A549 (cell line): Measurements from ENCODE around the gene CRYBG2.

Experiments used
- CHD2 ChIP-seq: fragments of 150-350 bp; IDR thresholded peaks from 2 replicates; pipeline ENCODE4 v1.6.1; 2014; ENCODE audit warnings: low read length; ENCODE audit not compliant: partially characterized antibody
- CTCF ChIP-seq: fragments of >200 bp; sonication (Bioruptor Twin); formaldehyde crosslinking; IDR thresholded peaks from 3 replicates; pipeline ENCODE4 v1.5.1; 2016
- ESRRA ChIP-seq: fragments of 150-350 bp; IDR thresholded peaks from 2 replicates; pipeline ENCODE4 v1.6.1; 2014; ENCODE audit warnings: mild to moderate bottlenecking, low read length, borderline replicate concordance
- JUNB ChIP-seq: fragments of >200 bp; sonication (Bioruptor Twin); formaldehyde crosslinking; IDR thresholded peaks from 2 replicates; pipeline ENCODE4 v1.6.1; 2016
- MAX ChIP-seq: IDR thresholded peaks from 2 replicates; pipeline ENCODE4 v1.6.1; 2012
- PBX3 ChIP-seq: IDR thresholded peaks from 2 replicates; pipeline ENCODE4 v1.6.1; 2012
- PHF8 ChIP-seq: fragments of 200-600 bp; sonication (generic); IDR thresholded peaks from 2 replicates; pipeline ENCODE4 v1.6.1; 2016; ENCODE audit warnings: low read depth, mild to moderate bottlenecking, antibody characterized with exemption, moderate library complexity, borderline replicate concordance
- USF2 ChIP-seq: fragments of 450-650 bp; IDR thresholded peaks from 2 replicates; pipeline ENCODE4 v1.6.1; 2014; ENCODE audit warnings: antibody characterized with exemption

- TF ChIP-seq PHF8 (no peak), CHD2 (no peak), USF2 (no peak), MAX (no peak), CTCF (no peak), PBX3 (no peak), JUNB (no peak), ESRRA (no peak)
Observed at GRCh38 chr1:26324550-26324949, 29.4 kb downstream of the CRYBG2 start.
